ENCODE results near the gene ACP3.
"Not testable (repeated sequence)": the region's sequence is repeated elsewhere in the genome, so short reads cannot be mapped to it uniquely, and the experiment has no call there.

ACP3 gene, protein sequence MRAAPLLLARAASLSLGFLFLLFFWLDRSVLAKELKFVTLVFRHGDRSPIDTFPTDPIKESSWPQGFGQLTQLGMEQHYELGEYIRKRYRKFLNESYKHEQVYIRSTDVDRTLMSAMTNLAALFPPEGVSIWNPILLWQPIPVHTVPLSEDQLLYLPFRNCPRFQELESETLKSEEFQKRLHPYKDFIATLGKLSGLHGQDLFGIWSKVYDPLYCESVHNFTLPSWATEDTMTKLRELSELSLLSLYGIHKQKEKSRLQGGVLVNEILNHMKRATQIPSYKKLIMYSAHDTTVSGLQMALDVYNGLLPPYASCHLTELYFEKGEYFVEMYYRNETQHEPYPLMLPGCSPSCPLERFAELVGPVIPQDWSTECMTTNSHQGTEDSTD

DNA sequence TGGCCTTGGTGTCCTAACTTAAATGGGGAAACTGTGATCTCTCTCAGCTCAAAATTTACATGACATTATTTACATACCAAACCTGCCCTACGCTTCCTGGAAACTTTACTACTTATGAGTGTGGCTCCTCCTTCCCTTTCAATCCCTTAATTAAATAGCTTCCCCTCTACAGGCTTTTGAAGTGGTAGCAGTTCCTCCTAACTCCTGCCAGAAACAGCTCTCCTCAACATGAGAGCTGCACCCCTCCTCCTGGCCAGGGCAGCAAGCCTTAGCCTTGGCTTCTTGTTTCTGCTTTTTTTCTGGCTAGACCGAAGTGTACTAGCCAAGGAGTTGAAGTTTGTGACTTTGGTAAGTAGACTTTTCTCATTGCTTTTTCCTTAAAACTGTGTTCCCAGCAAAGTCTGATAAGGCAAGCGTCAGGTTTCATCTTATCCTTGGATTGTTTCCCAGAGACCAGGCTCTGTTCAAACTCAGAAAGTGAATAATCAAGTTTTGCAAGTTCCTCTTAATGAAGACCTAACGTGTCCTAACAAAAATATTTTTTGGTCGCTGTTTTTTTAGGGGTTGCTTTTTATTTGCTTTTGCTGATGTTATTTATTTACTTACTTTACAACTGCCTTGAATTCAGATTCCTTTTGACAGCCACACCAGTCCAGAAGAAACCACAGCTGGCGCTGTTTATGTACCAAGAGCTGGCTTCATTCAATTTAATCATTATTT is at the start of gene ACP3:
Gene ACP3 (plus strand): TSS at position 179 of the 720 bp plus-strand sequence. CDS start 50 bp downstream, at position 229.
- peak; percentile 4 for DNase-seq (ENCODE audit: low read depth)

DNA sequence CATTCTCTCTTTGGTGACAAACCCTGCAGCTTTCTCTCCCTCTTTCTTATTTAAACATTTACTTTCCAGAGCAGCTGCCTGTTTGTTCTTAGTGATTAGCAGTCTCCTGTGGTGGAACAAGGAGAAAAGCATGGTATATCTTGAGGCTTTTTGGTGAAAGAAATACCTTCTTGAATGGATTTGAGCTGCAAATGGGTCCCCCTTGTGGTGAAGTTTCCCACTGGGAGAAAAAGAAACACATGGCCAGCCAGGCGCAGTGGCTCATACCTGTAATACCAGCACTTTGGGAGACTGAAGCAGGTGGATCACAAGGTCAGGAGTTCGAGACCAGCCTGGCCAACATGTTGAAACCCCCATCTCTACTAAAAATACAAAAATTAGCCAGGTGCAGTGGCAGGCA is 48.3 kb upstream of the ACP3 start:
- DNase-seq (ENCODE audit: low read depth): peak; percentile 45

DNA sequence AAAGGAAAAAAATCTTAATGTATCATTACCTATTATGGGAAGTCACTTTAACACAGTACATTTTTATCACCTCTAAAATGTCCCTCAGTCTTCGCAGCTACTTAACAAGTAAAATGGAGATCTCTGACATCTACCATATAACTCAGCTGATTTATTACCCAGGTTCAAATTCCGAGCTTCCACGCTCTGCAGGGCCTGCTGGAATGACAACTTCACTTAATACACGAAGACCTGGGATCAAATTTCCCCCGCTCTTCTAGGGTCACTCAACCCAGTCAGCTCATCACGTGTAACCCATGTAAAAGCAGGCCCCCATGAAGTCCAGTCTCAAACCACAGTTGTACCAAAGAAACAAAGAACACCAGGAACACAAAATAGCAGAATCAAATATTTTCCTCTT is 44.2 kb upstream of the ACP3 start:
- DNase-seq (ENCODE audit: low read depth): no peak

DNA sequence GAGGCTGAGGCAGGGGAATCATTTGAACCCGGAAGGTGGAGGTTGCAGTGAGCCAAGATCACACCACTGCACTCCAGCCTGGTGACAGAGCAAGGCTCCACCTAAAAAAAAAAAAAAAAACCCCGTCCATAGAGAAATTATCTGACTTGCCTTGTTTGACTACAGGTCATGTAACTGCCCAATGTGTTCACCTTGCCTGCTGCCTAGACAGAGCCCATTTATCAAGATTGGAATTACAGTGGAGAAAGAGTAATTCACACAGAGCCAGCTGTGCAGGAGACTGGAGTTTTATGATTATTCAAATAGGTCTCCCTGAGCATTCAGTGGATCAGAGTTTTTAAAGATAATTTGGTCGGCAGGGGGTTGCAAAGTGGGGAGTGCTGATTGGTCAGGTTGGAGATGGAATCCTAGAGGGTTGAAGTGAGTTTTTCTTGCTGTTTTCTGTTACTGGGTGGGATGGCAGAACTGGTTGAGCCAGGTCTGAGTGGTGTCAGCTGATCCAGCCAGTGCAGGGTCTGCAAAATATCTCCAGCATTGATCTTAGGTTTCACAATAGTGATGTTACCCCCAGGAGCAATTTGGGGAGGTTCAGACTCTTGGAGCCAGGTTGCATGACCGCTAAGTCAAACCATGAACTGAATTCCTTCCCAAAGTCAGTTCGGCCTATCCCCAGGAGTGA is 40.8 kb upstream of the ACP3 start:
- no peak for DNase-seq (ENCODE audit: low read depth)

DNA sequence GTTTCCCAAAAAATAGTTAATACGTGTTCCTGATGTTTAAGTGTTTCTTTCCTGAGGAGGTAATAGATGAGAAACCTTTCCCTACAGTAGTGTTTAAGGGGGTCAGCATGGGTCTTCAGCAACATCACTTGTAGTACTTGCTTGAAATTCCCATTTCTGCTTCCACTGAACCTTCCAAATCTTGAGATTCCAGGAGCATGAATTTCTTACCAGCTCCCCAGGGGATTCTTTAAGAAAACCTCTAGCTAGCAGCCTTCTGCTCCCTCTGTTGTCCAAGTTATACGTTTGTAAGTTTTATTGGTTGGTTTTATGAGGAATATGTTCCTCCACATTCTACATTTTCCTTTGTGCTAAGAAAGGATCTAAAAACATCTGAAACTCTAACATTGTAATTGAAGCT is 38.2 kb upstream of the ACP3 start:
- DNase-seq (ENCODE audit: low read depth): no peak

DNA sequence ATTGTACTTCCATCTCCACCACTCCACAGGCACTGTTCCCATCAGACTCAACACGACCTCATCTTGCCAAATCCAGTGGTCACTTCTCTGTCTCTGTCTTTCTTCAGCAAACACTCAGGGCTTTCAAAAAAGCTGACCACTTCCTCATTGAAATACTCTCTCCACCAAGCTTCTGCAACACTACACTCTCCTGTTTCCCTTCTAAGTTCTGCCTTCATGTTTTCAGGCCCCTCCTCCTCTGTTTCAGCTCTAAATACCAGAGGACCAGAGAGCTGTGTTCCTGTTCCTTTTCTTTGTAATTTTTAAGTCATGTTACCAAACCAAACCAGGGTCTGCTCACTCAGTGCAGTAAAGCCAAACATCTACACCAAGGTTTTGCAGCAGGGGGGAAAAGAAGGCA is 33.8 kb upstream of the ACP3 start:
- no peak for DNase-seq (ENCODE audit: low read depth)

DNA sequence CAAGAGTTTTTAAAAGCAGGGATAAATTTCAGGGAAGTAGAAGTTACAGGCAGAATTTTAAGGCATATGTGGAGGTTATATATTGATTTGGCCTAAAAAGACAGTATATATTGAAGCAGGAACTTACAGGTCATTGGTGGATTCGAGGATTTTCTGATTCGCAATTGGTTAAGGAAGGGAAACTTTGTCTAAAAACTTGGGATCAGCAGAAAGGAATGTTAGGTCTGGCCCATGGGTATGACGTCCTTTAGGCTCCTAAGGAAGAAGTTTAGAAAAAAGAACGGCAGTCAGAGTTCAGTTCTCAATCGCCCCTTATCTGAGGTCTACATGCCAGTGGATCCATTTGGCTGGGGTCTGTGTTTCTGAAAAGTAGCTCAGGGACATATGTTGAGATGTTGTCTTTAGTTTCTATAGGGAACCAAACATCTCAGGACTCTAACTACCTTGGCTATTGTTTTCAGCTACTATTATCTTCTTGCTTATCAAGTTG is 33.2 kb upstream of the ACP3 start:
- no peak for DNase-seq (ENCODE audit: low read depth)

DNA sequence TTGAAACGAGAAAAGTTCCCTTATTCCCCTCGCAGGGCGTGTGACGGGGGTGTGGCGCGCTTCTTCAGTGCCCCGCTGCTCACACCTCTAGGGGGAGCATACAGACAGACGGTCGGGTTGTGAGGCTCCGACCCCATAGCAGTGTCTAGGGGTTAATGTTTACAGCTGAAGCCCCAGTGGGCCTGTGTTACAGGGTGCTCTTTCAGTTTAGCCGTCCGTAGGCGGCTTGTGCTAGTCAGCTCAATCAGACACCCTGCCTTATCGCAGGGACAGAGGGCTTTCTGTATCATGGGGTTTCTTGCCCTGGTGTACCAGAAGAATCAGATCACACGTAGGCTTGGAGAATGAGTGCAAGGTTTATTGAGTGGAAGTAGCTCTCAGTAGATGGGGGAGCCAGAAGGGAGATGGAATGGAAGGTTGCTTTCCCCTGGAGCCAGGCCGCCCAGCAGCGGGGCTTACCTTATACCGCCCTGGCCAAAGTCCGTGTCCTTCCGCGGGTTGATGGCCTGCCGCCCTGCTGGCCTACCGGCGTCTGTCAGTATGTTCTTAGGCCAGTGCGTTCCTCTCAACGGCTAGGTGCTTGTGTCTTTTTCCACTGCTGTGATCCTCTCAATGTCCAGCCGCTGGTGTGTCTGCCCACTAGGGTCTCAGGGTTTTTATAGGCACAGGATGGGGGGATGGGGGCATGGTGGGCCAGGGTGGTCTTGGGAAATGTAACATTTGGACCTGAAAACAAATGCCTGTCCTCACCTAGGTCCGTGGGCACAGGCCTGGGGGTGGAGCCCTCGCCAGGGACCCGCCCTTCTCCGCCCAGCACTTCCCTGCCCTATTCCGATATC is 32.2 kb upstream of the ACP3 start:
- DNase-seq (ENCODE audit: low read depth): no peak

DNA sequence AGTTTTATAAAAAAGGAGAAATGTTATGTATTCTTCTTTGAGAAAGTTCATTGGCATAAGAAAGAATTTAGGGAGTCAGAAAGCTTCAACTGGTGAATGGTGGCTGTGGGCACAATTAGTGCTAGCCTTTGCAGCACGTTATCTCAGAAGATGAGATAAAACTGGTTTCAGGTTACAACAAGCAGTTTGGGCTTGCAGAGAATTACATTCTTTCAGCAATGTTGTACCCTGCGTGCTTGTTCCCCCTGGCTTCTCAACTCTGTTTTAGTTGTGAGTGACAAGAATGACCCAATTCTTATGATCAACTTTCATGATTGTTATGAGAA is 31.6 kb upstream of the ACP3 start:
- no peak for DNase-seq (ENCODE audit: low read depth)

DNA sequence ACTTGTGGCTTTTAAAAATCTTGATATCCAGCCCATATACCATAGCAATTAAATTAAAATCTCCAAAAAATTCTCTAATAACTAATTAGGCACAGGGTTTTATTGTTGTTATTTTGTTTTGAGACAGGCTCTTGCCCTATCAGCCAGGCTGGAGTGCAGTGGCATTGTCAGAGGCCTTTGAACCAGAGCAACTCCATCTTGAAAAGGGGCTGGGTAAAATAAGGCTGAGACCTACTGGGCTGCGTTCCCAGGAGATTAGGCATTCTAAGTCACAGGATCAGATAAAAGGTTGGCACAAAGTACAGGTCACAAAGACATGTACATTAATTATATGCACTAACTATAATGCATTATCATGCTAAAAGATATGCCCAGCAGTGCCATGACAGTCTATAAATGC is 31.2 kb upstream of the ACP3 start:
- DNase-seq (ENCODE audit: low read depth): no peak

DNA sequence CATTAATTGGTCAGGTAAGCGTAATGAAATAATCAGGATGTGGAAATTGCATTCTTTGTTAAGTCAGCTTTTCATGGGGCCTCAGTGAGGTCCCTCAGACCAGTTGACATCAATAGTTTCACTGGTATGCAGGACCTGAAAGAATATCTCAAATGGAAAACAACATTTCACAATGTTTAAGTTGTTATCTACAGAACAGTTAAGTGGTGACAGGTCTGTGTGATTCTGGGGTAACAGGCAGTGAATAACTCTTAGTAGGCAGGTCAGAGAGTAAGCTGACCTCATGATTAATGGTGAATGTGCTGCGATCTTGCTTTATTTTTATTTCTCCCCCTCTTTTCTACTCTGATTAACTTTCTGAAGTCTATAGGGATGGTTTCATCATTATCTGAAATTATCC is 28.9 kb upstream of the ACP3 start:
- peak; percentile 26 for DNase-seq (ENCODE audit: low read depth)

DNA sequence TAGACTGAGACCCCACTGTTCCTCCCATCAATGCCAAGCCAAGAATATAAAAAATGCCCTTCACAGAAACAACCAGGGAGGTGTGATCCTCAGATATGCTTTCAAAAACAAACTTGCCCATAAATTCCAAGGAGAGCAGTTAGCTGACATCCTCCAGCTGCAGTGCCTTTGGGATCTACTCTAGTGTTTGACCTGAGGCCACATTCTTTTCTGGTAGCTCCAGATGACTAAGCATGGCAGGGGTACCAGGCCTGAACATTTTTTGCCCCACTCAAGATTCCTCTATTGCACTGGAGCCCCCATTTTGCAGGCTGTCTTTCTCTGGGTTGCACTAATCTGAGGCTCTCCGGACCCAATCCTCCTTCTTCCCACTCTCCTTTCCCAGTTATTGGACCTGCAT is 27.9 kb upstream of the ACP3 start:
- DNase-seq (ENCODE audit: low read depth): peak; percentile 11

DNA sequence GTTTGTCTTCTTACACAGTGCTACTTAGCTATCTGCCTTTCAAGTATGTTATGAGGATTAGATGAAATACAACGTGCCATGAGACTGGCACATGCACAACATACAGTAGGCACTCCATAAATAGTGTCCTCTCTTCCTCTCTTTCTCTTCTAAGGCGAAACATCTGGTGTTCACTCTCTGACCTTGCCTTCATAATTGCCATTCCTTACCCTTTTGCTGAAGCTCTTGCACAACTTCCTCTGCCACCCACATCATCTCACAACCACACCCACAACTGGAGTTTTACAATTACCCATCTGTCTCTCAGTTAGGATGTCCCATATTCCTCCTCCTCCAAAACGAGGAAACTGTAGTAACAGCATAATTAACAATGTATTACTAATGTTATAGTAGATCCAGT is 26.4 kb upstream of the ACP3 start:
- peak; percentile 33 for DNase-seq (ENCODE audit: low read depth)

DNA sequence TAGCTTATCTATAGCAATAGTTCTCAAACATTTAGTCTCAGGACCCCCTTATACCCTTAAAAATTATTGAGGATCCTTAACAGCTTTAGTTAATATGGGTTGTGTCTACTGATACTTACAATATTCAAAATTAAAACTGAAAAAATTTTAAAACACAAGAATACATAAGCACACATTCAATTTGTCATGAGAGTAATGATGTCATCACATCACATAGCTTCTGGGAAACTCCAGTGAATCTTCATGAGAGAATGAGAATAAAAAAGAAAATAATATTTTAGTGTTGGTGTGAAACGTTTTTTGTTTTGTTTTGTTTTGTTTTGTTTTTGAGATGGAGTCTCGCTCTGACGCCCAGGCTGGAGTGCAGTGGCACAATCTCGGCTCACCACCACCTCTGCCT is 25.2 kb upstream of the ACP3 start:
- no peak for DNase-seq (ENCODE audit: low read depth)

DNA sequence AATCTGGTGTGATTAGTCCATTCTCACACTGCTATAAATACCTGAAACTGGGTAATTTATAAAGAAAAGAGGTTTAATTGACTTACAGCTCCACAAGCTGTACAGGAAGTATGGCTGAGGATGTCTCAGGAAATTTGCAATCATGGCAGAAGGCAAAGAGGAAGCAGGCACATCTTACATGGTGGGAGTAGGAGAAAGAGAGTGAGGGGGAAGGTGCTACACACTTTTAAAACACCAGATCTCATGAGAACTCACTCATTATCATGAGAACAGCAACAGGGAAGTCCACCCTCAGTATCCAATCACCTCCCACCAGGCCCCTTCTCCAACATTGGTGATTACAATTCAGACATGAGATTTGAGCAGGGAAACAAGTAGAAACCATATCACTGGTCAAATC is 24.0 kb upstream of the ACP3 start:
- DNase-seq (ENCODE audit: low read depth): no peak

DNA sequence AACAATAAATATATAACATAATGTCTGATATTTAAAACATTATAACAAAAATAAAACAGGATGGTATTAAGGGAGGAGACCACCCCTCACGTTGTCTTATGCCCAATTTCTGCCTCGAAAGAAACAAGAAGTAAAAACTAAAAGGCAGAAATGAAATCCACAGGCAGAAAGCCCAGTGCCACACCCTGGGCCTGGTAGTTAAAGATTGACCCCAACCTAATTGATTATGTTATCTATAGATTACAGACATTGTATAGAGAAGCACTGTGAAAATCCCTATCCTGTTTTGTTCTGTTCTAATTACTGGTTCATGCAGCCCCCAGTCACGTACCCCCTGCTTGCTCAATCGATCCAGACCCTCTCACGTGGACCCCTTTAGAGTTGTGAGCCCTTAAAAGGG is 22.3 kb upstream of the ACP3 start:
- no peak for DNase-seq (ENCODE audit: low read depth)

DNA sequence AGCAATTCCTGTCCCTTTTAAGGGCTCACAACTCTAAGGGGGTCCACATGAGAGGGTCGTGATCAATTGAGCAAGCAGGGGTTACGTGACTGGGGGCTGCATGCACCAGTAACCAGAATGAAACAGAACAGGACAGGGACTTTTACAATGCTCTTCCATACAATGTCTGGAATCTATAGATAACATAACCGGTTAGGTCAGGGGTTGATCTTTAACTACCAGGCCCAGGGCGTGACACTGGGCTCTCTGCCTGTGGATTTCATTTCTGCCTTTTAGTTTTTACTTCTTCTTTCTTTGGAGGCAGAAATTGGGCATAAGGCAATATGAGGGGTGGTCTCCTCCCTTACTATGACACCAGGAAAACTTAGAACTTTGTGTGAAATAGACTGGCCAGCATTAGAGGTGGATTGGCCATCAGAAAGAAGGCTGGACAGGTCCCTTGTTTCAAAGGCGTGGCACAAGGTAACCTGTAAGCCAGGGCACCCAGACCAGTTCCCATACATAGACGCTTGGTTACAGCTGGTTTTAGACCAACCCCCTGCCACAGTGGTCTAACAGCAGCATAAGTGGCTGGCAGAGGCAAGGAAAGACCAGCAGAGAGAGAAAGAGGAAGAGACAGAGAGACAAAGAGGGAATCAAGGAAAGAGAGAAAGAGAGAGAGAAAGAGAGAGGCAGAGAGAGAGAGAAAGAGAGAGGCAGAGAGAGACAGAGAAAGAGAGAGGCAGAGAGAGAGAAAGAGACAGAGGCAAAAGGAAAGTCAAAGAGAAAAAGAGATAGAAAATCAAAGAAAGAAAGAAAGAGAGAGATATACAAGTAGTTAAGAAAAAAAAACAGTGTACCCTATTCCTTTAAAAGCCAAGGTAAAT is 13.6 kb upstream of the ACP3 start:
- not testable (repeated sequence) for DNase-seq (ENCODE audit: low read depth)

DNA sequence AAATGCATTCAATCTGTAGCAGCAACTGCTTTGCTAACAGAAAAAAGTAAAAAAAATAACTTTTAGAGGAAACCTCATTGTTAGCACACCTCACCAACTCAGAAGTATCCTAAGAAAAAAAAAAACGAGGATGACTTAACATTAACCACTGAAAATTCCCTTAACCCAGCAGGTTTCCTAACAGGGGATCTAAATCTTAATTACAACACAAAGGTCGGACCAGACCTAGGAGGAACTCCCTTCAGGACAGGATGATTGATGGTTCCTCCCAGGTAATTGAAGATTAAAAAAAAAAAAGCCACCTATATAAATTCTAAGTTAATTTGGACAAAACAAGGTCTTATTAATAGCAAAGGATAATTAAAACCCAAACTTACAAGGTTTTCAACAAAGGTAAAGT is 12.9 kb upstream of the ACP3 start:
- DNase-seq (ENCODE audit: low read depth): not testable (repeated sequence)

DNA sequence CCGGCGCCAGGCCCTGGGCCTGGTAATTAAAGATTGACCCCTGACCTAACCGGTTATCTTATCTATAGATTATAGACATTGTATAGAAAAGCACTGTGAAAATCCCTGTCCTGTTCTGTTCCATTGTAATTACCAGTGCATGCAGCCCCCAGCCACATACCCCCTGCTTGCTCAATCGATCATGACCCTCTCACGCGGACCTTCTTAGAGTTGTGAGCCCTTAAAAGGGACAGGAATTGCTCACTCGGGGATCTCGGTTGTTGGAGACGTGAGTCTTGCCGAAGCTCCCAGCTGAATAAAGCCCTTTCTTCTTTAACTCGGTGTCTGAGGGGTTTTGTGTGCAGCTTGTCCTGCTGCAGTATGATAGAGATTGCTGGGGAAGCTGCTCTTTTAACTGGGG is 7.2 kb upstream of the ACP3 start:
- not testable (repeated sequence) for DNase-seq (ENCODE audit: low read depth)

DNA sequence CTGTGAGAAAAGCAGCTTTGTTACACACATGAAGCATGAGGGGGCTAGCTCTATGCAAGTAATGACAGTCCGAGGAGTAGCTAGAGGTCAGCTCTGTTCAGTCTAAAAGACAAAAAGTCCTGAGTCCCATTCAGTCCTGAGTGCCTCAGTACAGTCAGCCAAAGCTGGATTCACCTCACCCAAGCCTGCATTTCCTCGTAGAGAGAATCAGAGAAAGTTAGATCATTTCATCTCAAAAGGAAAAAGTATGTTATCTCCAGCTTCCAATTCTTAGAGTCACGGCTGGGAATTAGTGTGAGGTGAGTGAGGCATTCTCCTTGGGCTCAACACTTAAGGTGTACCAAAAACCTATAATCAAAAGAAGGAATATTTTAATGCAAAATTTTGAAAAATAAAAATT is 5.9 kb upstream of the ACP3 start:
- no peak for DNase-seq (ENCODE audit: low read depth)

DNA sequence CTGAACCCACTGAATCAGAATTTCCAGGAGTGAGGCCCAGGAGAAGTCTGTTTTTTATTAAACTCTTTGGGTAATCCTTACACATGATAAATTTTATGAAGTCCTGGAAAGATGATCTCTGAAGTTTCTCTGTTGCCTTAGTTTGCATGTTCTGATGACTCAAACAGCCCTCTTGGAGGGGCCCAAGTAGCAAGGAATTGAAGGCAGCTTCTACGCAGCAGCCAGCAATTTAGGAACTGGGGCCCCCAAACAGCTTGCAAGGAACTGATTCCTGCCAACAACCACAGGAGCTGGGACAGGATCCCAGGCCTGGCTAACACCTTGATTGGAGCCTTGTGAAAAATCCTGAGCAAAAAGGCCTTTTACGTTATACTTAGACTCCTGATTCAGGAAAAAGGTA is 5.4 kb upstream of the ACP3 start:
- no peak for DNase-seq (ENCODE audit: low read depth)
